GM12892 (cell line): ENCODE results near the gene KL.

Experiments
- POLR2AphosphoS5 ChIP-seq: IDR thresholded peaks from 2 replicates; pipeline ENCODE4 v1.6.1; 2011; ENCODE audit warnings: low read depth, low read length, control low read depth
- TAF1 ChIP-seq: IDR thresholded peaks from 2 replicates; pipeline ENCODE4 v1.6.1; 2011; ENCODE audit warnings: low read depth, mild to moderate bottlenecking, control low read depth, low read length, borderline replicate concordance

DNA sequence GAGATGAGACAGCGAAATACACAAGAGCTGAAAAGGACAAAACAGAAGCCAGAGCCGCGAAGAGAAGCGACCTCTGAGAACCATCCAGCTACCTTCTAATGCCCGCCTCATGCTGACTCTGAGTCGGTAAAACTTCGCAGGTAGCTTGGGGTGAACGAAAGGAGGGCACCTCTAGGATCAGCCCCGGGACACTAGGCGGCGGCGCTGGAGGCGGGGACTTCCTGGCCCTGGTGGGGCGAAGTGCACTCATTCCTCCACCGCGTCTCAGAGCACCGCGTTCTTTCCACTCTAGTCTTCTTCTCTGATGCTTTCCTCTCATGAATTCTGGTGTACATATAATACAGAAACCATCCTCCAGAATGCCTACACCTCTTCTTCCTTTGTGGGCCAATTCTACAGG, 50.1 kb downstream of the KL start:
- no peak for TF ChIP-seq TAF1
- TF ChIP-seq POLR2AphosphoS5 = no peak
